HL-60 (cell line): ENCODE results near the gene DEPDC1.

Experiments
- GABPA ChIP-seq: IDR thresholded peaks from 2 replicates; pipeline ENCODE4 v1.6.1; 2012; ENCODE audit warnings: low read depth
- POLR2AphosphoS5 ChIP-seq: IDR thresholded peaks from 2 replicates; pipeline ENCODE4 v1.6.1; 2012; ENCODE audit warnings: low read depth
- SPI1 ChIP-seq: IDR thresholded peaks from 2 replicates; pipeline ENCODE4 v1.6.1; 2012; ENCODE audit warnings: low read depth, mild to moderate bottlenecking, borderline replicate concordance
- TF ChIP-seq, protein P1 (sequence below): IDR thresholded peaks from one replicate; pipeline ENCODE4 v1.5.1; 2011; ENCODE audit warnings: low read length, control low read depth, inconsistent platforms; ENCODE audit not compliant: insufficient read depth

- TF ChIP-seq, protein P1, sequence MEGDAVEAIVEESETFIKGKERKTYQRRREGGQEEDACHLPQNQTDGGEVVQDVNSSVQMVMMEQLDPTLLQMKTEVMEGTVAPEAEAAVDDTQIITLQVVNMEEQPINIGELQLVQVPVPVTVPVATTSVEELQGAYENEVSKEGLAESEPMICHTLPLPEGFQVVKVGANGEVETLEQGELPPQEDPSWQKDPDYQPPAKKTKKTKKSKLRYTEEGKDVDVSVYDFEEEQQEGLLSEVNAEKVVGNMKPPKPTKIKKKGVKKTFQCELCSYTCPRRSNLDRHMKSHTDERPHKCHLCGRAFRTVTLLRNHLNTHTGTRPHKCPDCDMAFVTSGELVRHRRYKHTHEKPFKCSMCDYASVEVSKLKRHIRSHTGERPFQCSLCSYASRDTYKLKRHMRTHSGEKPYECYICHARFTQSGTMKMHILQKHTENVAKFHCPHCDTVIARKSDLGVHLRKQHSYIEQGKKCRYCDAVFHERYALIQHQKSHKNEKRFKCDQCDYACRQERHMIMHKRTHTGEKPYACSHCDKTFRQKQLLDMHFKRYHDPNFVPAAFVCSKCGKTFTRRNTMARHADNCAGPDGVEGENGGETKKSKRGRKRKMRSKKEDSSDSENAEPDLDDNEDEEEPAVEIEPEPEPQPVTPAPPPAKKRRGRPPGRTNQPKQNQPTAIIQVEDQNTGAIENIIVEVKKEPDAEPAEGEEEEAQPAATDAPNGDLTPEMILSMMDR = no peak
- TF ChIP-seq POLR2AphosphoS5 (no peak), SPI1 (no peak), GABPA (no peak)
These were observed 12.3 kb downstream of the DEPDC1 start for GRCh38 chr1:68484618-68485017.
